Activated CD8-positive, alpha-beta T cell treated with anti-CD3 and anti-CD28 coated beads for 36 hours (primary cell): ENCODE results near the gene BBIP1. TPM values are rescaled to one million over a fixed set of nuclear protein-coding genes. Genes with fewer than 3 reads are reported as not detected.

Experiments
- ATAC-seq: fragments of 200-7000 bp; cut with Tn5 transposase; one replicate; pipeline ENCODE4 v1.10.0; 2021; ENCODE audit warnings: mild to moderate bottlenecking, moderate library complexity
- CTCF ChIA-PET: fragments of 350-600 bp; sonication (Branson Sonifier 250); formaldehyde crosslinking; loops from one replicate; lab custom pipeline; 2021; ENCODE audit warnings: antibody characterized with exemption; lab: Charles Lee
- POLR2A ChIA-PET: fragments of 350-600 bp; sonication (Branson Sonifier 250); formaldehyde crosslinking; loops from one replicate; lab custom pipeline; 2021; ENCODE audit warnings: antibody characterized with exemption; lab: Charles Lee
- DNase-seq: peaks from one replicate; pipeline ENCODE4 v3.0.0-alpha.2; 2020
- H3K27ac Mint-ChIP-seq: one replicate; pipeline ENCODE4 v1.8.0; 2021; ENCODE audit warnings: mild to moderate bottlenecking, mixed read lengths
- H3K27me3 Mint-ChIP-seq: one replicate; pipeline ENCODE4 v1.8.0; 2021; ENCODE audit warnings: mixed read lengths
- H3K36me3 Mint-ChIP-seq: one replicate; pipeline ENCODE4 v1.8.0; 2021; ENCODE audit warnings: low read depth, mixed read lengths
- H3K4me1 Mint-ChIP-seq: one replicate; pipeline ENCODE4 v1.8.0; 2021; ENCODE audit warnings: low read depth, mixed read lengths
- H3K4me3 Mint-ChIP-seq: one replicate; pipeline ENCODE4 v1.8.0; 2021; ENCODE audit warnings: mild to moderate bottlenecking, moderate library complexity, mixed read lengths
- H3K9me3 Mint-ChIP-seq: one replicate; pipeline ENCODE4 v1.8.0; 2021; ENCODE audit warnings: mixed read lengths
- intact Hi-C: fragments of 100-400 bp; cut with micrococcal nuclease; formaldehyde crosslinking; loops from one replicate; pipeline ENCODE4 v1.10.0; 2022
- total RNA-seq, 2 experiments: library from RNA; stranded (reverse); gene quantifications; one replicate each; pipeline ENCODE4 v1.2.3, GENCODE V29; 2021
- TF ChIP-seq, protein P1 (sequence below): fragments of 200-600 bp; IDR thresholded peaks from one replicate; pipeline ENCODE4 v1.8.0; 2022; ENCODE audit warnings: antibody characterized with exemption, mild to moderate bottlenecking

BBIP1 gene
- total RNA-seq, 2 experiments from 2014 or later: 41.2 to 44.4 TPM

DNA sequence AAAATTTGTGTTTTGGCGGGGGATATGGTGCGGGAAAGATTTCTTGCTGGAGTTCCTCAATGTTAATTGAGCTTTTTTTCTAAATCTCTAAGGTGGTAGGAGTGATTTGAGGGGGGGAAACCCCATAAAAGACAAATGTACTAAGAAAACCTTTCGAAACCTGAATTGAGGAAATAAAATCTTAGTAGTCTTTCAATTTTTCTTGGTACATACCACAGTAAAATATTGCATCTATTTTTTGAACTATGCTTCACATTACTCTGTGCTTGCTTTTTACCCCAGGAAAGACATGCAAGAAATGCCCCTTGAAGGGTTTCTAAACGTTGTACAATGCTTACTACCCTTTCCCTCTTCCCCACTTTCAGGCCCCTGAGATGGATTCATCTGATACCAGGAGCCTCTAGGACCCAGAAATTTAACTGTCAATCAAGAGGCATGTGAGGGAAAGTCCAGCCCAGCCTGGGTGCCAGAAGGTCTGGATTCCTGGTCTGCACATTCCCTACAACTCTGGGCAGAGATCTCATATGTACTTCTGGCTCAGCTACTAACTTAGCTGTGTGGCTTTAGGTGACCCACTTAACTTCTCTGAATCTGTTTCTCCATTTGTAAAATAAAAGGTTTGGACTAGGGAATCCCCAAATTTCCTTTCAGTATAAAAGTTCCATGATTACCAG lies 53.0 kb downstream of the BBIP1 start:
- ATAC-seq (peak; percentile 22), DNase-seq (no peak)
- ChIA-PET POLR2A (interaction anchor here (1.0 to 2.6 kb wide), 7 partner anchors 8 to 62 kb away, joined by 3 to 8 read pairs (median 4); no protein-coding TSS in a partner anchor), CTCF (interaction anchor here (0.7 to 2.5 kb wide), 7 partner anchors 11 to 255 kb away, joined by 3 to 8 read pairs (median 4); no protein-coding TSS in a partner anchor)
- Mint-ChIP-seq H3K4me1 (peaks cover 96% of the 10 kb centered on the region), H3K27me3 (no peaks in the 10 kb centered on the region), H3K4me3 (peak overlapping the region; percentile 67), H3K36me3 (peaks cover 6% of the 10 kb centered on the region), H3K27ac (peak overlapping the region; percentile 96), H3K9me3 (peaks cover 3% of the 10 kb centered on the region)
- TF ChIP-seq, protein P1, sequence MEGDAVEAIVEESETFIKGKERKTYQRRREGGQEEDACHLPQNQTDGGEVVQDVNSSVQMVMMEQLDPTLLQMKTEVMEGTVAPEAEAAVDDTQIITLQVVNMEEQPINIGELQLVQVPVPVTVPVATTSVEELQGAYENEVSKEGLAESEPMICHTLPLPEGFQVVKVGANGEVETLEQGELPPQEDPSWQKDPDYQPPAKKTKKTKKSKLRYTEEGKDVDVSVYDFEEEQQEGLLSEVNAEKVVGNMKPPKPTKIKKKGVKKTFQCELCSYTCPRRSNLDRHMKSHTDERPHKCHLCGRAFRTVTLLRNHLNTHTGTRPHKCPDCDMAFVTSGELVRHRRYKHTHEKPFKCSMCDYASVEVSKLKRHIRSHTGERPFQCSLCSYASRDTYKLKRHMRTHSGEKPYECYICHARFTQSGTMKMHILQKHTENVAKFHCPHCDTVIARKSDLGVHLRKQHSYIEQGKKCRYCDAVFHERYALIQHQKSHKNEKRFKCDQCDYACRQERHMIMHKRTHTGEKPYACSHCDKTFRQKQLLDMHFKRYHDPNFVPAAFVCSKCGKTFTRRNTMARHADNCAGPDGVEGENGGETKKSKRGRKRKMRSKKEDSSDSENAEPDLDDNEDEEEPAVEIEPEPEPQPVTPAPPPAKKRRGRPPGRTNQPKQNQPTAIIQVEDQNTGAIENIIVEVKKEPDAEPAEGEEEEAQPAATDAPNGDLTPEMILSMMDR: no peak
- intact Hi-C loops: loop anchor here (5.0 kb wide), 1 partner anchor 94 kb away; no protein-coding TSS in a partner anchor

DNA sequence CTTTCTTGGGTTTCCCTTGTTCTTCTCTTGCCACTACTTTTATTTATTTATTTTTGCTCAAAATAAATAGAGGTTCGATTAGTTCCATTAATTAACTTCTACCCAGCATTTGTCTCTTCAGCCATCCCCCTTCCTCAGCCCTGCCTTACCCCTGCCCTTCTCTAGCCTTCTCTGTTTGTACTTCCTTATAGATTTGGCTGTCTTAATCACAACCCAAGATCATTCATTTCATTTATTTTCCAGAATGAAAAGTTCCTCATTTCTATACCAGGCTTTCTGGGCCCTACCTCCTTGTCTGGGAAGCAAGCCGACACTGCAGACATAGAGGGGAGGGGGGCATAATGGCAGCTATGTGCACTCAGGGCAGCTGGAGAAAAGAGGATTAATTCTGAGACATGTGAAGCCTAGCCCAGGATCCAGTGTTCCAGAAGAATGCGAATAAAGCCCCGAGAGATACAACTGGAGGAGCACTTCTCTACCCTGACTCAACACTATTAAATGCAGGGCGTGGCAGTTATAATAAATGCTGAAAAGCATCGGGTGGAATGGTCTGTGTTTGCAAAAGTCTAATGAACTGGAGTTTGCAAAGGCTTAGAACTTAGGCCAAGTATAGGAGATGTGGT lies 53.7 kb downstream of the BBIP1 start:
- TF ChIP-seq, protein P1: no peak
- Mint-ChIP-seq H3K27me3 (no peaks in the 10 kb centered on the region), H3K36me3 (peaks cover 9% of the 10 kb centered on the region), H3K27ac (peak overlapping the region; percentile 96), H3K4me3 (peak overlapping the region; percentile 67), H3K9me3 (peaks cover 3% of the 10 kb centered on the region), H3K4me1 (peaks cover 96% of the 10 kb centered on the region)
- intact Hi-C loops: loop anchor here (5.0 kb wide), 1 partner anchor 93 kb away; no protein-coding TSS in a partner anchor
- ChIA-PET POLR2A (interaction anchor here (0.8 to 2.6 kb wide), 10 partner anchors 8 to 91 kb away, joined by 3 to 8 read pairs (median 4); no protein-coding TSS in a partner anchor), CTCF (interaction anchor here (0.7 to 2.5 kb wide), 8 partner anchors 11 to 255 kb away, joined by 3 to 8 read pairs (median 4); no protein-coding TSS in a partner anchor)
- ATAC-seq (no peak), DNase-seq (no peak)

DNA sequence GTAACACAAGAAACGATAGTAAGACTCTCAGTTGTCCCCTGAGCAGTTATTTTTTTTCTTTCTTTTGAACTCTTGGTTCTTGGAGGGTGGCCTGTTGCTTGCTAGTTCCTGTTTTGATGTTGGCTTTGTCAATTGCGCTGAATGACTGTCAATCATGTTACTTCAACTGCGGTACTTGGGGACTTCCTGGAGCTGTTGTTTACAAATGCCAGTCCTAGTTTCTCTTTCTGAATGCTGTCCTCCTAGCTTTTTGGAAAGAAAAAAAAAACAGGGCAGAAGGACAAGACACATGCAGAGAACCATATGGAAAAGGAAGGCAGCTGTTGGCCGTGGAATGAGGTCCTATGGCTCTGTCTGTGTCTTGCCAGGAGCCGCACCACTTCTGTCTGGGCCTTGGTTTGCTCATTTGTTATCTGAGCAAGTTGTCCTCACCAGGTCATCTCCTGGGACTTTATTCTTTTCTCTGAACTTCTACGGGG lies 54.3 kb downstream of the BBIP1 start:
- Mint-ChIP-seq H3K9me3 (peaks cover 3% of the 10 kb centered on the region), H3K36me3 (peaks cover 14% of the 10 kb centered on the region), H3K4me1 (peaks cover 96% of the 10 kb centered on the region), H3K27me3 (no peaks in the 10 kb centered on the region), H3K4me3 (peak overlapping the region; percentile 67), H3K27ac (peak overlapping the region; percentile 96)
- TF ChIP-seq, protein P1: no peak
- intact Hi-C loops: loop anchor here (5.0 kb wide), 1 partner anchor 92 kb away; no protein-coding TSS in a partner anchor
- POLR2A ChIA-PET: interaction anchor here (0.7 to 2.6 kb wide), 10 partner anchors 13 to 221 kb away, joined by 3 to 8 read pairs (median 4); partner anchors contain the start of gene RBM20
- ATAC-seq: peak; percentile 69
- DNase-seq: peak; percentile 65
- CTCF ChIA-PET: interaction anchor here (0.9 to 2.5 kb wide), 7 partner anchors 12 to 84 kb away, joined by 3 to 8 read pairs (median 4); no protein-coding TSS in a partner anchor

DNA sequence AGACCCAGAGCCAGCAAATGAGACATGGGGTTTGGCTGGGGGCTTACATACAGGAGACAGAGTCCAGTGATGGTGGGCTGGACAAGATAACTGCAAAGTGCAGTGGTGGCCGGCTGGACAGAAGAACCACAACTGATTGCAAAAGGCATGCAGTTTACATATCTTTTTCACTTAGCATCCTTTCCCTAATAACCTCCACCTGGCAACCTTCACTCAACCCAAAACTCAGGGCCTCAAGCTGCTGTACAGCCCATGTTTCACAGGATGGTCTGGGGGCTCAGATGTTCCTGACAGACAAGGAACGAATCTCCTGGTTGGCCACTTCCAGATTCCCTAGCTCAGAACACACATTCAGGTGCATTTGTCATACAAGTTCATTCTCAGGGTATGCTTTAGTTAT lies 55.0 kb downstream of the BBIP1 start:
- DNase-seq (no peak), ATAC-seq (no peak)
- POLR2A ChIA-PET: interaction anchor here (0.7 to 2.6 kb wide), 7 partner anchors 12 to 220 kb away, joined by 3 to 8 read pairs (median 4); partner anchors contain the start of gene RBM20
- H3K27ac Mint-ChIP-seq: peak overlapping the region; percentile 96
- H3K36me3 Mint-ChIP-seq: peaks cover 12% of the 10 kb centered on the region
- no peaks in the 10 kb centered on the region for H3K27me3 Mint-ChIP-seq
- H3K4me1 Mint-ChIP-seq: peaks cover 96% of the 10 kb centered on the region
- TF ChIP-seq, protein P1: no peak
- peaks cover 3% of the 10 kb centered on the region for H3K9me3 Mint-ChIP-seq
- no peak overlapping the region for H3K4me3 Mint-ChIP-seq
- CTCF ChIA-PET: interaction anchor here (0.9 to 1.5 kb wide), 4 partner anchors 16 to 83 kb away, joined by 3 to 8 read pairs (median 4); no protein-coding TSS in a partner anchor
- intact Hi-C loops: no loop called here
